Left hindlimb (tissue), 1 donor: Measurements from ENCODE around the gene OMA1.
"Not testable (repeated sequence)": the region's sequence is repeated elsewhere in the genome, so short reads cannot be mapped to it uniquely, and the experiment has no call there.

Experiments used
- DNase-seq: peaks from one replicate; pipeline ENCODE4 v3.0.0-alpha.2; 2018

The OMA1 gene

DNA sequence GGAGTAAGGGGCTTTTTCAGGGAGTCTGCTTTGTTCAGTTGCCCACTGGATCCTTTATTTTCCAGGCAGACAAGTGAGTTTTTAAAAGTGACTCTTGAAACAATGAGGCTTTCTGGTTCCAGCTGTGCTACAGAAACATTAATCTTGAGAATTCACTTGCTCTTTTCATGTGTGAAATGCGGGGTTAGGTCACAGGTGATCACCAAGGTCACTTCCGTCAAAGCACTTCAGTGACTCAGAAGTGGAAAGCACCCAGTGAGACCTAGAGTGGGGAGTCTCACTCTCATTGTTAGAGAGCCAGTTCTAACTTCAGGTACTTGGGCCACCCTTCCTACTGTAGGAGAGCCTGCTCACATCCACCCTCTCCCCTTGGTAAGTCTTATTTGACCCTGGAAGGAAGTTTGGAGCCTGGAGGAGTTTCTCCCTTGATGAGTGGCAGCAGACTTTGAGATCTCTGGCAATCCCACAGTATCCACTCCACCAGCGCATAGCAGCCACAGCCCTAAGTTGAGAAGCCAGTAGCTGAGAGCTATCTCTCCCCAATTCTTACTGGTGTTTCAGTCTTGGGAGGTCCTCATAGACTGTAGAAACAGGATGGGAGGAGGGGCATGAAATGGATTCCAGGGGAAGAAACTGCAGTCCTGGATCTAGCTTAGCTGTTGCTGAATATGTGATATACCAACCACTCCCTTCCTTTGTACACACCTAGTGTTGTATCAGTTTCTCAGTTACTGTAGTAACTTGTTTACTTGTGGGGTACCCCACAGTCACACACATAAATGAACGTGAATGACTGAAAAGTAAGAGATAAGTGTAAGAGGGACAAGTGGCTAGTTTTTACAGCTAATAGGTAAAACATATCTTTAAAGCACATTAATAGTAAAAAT, 27.4 kb upstream of the OMA1 start:
- DNase-seq = no peak

DNA sequence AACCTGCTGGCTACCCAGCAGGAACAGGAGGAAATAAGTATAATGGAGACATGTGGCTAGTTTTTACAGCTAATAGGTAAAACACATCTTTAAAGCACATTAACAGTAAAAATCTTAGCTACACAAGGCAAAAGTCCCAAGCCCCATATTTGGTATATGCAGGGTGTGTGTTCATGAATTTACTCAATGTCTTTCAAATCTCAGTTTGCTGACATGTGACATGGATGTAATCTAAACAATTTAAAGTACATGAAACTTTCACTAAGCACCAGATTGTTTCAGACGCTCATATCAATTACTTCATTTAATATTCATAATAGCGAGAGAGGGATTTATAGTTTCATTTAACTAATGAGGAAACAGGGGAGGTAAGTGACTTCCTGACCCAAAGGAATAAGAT, 26.6 kb upstream of the OMA1 start:
- no peak for DNase-seq

DNA sequence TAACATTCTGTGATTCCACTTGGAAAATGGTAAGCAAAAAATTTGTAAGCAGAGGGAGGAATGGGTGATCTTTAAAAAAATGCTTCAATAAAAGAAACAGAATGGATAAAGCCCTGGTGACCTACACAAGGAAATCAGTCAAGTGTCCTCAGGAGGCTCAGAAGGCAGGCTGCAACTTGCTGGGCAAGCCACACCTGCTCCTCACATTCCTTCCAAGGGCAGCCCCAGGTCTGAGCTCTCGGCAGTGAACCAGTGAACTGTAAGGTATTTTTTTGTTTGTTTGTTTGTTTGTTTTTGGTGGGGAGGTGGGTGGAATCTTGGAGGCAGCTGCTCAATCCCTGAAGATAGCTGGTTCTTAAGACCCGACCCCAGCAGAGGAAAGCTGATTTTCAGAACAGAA, 26.2 kb upstream of the OMA1 start:
- DNase-seq = no peak

DNA sequence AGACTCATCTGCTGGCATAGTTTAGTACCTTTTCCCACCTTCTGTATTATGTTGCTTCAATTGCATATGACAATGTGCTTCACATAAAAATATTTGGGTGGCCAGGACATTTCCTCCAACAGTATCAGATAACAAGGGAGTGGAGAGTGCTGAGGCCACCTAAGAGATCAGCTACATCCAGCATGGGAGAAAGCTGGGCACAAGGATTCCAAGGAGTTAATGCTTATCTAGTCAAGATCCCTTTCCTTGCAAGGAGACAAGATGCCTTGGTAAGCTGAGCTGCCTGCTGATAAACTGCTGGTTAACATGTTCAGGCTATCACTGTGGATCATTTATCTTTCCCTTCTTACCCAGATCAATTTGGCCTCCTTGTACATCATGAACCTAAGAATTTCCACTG, 25.1 kb upstream of the OMA1 start:
- DNase-seq = no peak

DNA sequence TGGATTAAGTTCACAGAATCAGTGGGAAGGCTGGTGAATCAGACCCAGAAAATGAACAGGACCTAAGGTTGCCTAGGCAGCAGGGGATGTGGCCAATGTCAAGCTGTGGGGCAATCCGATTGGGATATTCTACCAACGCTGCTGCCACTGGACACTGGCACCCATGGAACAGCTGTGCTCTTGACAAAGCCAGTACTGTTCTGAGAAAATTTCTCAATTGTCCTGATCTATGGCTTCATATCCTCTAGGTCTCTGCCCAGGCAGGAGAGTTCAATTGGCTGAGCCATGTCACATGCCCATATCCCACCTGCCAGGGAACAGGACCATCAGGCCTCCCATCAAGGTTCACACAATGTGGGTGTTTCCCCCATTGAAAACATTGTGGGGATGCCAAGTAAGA, 24.3 kb upstream of the OMA1 start:
- no peak for DNase-seq

DNA sequence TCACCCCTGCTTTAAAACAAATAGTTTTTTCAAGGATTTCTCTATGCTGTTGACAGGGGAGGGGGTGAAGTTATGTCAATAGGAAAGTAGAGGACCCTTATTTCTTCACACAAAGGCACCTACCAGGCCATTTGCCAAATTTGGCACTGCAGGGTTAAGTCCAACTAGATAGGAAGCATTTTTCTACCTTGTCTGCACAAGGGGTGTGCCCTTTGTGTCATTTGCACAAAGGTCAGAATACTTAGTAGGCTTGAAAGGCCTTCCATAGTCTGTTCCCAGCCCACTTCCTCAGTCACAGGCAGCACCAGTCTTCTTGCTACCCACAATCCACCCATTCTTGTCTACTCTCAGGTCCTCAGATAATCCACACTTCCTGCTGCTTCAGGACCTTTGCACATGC, 23.6 kb upstream of the OMA1 start:
- no peak for DNase-seq

DNA sequence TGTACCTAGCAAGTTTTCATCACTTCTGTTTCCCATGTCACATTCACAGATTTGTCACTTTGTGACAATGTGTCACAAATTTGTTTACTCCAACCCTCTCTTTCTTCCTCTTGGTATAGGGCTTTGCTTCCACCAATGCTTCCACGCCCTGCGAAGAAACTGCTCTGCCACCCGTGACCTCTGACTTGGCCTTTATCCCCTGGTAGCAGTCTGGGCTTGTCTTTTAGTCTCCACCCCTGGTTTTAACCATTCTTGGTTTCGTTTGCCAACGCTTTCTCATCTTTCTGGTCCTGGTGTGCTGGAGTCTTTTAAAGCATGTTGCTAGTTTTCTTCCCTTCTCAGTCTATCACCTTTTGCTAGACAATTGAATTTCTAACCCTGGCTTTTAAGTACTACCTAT, 22.4 kb upstream of the OMA1 start:
- DNase-seq = no peak

DNA sequence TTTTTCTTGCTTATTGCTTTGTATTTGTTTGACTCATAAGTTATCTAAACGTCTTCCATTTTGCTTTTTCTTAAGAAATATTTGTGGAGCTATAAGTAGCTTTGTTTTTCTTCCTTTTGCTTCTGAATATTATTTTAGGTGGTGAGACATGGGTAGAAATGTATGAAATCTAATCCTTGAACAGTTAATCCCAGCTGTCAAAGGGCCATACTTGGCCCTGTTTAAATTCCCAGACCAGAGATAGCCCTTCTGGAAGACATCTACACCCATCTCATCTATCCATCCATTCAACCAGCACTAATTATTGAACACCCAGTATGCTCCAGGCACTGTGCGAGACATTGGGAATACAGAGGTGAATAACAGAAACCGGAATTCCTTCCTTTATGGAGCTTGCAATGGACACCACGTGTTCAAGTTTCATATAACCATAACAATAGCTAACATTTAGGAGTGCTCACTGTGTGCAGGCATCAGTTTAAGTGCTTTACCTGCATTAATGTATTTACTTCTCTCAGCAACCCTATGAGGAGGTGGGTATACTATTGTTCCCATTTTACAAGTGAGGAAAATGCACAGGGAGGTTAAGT, 21.8 kb upstream of the OMA1 start:
- no peak for DNase-seq

DNA sequence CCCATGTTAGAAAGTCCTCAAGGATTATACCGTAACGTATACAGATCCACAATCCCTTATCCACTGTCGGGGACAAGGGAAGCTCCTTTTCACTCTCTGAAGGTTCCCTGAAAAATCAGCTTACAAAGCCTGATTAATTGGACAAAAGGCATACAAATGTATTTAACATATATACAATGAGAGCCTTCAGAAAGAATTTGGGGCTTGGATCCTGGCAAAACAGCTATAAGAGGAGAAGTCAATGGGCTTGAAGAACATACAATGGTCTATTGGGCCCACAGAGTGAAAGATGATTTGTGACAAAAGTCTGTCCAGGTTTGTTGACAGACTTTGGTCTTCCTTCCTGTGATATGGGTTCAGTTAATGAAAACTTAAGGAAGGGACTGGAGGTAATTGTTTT, 19.8 kb upstream of the OMA1 start:
- DNase-seq = no peak

DNA sequence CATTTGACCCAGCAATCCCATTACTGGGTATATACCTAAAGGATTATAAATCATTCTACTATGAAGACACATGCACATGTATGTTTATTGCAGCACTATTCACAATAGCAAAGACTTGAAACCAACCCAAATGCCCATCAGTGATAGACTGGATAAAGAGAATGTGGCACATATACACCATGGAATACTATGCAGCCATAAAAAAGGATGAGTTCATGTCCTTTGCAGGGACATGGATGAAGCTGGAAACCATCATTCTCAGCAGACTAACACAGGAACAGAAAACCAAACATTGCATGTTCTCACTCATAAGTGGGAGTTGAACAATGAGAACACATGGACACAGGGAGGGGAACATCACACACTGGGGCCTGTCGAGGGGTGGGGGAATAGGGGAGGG, 17.2 kb upstream of the OMA1 start:
- not testable (repeated sequence) for DNase-seq

DNA sequence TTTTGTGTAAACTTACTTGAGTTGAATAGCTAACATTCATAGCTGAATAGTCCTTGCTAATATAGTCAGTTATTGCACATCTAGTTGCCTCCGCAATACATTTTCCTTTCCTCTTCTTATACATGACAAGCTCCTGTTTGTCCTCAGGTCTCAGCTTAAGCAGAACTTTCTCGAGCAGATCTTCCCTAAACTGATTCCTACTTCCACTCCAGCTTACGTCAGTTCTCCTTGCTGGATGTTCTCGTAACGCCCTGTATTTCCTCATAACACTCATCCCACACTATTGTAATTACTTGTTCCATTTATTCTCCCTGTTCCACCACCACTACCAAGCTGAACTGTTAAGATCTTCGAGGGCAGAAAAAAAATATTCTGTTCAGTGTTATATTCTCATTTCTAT, 15.1 kb upstream of the OMA1 start:
- DNase-seq = no peak

DNA sequence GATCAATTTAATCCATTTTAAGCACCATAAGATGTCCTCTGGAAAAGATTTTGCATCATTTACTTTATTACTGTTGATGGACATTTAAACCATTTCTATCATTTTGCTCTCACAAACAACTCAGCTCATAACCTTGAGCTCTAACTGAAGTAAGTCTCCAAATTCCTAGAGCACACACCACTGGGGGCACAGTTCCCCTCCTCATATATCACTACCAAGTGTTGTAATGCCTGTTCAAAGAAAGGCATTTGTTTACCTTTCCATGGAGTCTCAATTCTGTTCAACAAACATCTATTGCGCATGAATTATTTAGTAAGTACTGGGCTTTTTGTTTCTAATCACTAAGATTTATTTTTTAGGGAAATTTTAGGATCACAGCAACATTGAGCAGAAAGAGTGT, 8.9 kb upstream of the OMA1 start:
- no peak for DNase-seq

DNA sequence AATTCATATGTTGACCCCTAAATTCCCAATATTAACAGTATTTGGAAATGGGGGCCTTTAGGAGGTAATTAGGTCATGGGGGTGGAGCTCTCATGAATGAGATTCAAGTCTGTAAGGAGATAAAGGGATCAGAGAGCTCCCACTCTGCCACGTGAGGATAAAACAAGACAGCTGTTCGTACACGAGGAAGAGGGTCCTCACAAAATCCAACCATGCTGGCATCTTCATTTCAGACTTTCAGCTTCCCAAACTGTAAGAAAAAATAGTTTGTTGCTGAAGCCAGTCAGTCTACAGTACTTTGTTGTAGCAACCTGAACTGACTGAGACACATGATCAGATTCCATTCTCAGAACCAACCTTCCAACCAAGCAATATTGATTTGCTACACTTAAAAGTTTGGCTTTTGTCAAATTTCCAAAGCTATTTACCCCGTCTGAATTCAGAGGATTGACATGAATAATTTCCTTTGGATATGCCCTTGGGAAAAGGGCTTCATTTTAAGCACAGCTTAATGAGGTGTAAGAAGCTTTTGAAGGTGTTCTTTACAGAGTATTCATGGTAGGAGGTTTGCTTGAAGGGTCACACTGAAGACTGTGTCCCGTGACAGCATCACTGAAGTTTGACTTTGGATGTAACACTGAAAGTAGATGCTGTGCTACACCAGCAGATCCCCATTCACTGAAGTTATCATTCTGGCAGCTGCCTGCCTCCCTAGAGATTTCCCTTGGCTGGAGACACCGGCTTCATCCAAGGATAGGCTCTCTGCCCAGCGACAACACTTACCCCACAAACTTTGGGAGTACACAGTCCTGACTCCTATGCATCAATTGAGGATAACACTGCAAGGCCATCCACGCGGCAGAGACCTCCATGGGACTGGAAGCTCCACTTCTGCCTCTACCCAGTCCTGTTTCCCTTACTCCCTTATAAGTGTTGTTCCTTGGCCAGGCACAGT, 4.9 kb upstream of the OMA1 start:
- DNase-seq = no peak

DNA sequence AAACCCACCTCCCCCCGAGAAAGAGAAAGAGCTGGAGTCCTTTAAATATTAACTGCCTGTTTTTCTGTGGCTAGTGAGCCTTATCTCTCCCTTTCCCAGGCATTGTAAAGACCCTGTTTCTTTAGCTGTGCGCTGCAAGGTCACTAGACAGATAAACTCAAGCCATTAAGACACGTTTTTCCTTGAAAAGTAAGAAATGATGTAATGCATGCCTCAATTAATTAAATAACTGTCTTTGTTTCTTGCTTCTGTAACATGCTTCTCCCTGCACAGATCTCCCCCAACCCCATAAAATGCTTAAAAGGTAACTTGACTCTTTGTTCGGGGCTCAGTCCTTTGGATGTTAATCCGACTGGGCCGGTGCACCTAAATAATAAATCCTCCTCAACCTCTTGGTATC, 2.8 kb upstream of the OMA1 start:
- not testable (repeated sequence) for DNase-seq

DNA sequence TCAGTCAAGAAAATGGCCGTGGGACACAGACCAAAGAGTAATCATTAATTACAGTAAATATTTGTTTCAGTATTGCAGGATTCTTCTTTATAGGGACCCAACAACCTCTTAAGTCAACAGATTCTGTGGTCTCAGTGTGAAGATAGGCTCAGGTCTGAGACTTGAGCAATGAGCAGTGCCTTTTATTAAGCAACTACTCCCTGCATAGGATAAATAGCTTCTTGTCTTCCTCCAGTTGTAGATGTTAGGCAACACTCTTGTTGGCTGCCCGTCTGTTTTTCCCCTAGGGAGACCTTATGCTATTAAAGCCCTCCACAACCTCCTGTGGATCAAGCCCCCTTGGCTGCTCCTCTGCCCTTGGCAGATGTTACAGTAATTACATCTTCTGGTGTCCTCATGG, 1.8 kb upstream of the OMA1 start:
- DNase-seq = no peak

DNA sequence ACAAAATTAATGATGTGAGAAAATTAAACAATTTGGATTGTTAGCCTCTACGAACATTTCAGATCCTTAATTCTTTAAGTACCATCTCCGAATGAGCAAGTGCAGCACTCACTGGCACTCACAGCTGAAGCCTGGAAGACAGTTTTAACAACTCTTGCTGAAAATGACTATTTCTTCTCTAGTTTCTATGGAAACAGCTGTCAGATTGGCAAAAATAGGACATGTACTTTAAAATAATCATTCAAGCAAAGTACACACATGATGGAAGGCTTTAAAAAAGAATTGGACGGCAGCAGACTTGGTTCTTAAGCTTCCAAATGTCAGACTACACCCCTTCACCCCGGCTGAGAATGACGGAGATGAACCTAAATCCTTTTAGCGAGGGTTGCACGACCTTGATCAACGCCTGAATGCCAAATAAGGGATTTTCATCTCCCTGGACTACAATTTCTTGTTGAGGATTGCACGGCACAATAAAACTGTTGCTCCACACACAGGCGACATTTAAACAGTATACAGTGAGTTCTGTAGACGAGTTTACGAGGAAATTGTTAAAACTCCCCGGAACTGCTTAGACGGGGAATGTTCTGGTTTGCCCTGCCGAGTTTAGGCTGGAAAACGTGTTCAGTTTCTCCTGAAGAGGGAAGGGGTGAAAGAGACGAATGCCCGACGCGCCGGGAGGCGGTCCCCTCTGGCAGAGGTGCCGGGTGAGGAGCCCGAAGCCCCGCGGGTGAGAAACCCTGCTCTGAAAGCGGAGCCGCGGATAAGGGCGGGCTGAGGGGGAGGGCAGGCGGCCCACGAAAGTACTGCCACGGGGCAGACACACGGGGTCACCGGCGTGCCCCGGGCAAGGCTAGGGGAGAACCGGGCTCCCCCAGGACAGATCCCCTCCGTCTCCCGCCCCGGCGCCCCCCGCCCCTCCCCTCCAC, 671 bp downstream of the OMA1 start:
- DNase-seq = peak; percentile 90

DNA sequence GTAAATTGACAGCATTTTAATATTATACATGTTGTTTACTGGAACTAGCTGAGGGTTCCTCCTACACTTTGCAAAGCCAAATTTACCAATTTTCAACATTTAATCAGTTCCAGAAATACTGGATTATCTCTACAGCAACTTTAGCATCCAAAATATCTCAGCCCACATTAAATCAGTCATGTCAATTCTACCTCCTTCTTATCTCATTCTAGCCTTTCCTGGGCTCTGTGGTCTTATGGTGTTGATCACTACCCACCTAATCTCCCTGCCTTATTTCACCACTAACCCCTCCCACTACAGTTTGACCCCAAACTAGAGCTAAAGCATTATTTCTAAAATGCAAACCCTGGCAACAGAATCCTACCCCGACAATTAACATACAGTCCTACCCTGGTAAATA, 3.3 kb downstream of the OMA1 start:
- DNase-seq = no peak

DNA sequence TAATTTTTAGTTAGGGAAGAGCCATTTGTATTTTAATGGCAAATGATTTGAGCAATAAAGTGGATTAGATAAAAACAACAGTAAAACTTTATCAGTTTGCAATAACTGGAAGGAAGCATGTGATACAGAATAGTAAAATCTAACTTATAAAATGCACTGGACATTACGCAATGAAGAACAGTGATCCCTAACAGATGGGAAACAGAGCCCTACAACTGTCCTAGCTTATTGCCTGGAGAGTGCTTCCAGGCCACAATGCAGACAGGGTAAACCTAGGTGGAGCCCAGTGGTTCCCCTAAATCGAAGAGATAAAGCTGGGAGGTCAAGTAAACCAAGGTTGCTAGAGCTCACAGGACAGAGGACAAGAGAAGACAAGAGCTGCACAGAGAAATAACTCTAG, 7.0 kb downstream of the OMA1 start:
- no peak for DNase-seq

DNA sequence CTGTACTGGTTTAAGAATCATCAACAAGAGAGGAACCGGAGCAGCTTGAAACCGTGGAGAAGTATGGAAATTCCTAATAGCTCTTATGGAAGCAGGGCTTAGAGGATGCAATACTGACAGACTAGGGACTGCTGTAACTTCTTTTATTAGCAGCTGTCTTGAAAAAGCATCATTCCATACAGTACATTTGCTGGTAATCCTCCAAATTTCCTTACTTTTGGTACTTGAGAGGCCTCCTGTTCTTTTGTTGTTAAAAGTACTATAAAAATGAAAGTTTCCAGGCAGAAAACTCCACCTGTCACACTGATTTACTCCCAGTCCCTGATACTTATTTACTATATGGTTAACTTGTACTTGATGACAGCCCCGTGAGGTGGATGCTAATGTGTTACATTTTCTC, 7.7 kb downstream of the OMA1 start:
- DNase-seq = no peak

DNA sequence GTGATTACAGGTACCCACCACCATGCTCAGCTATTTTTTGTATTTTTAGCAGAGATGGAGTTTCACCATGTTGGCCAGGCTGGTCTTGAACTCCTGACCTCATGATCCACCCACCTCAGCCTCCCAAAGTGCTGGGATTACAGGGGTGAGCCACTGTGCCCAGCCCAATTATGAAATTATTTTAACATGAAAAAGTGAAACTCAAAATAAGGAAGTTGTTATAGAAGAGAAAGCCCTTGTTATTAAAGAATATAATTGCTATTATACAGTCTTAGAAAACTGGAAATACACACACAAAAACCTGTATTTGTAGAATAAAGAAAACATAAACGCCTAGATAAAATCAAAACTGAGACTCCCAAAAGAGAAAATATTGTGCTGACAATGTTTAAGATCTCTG, 14.7 kb downstream of the OMA1 start:
- not testable (repeated sequence) for DNase-seq

DNA sequence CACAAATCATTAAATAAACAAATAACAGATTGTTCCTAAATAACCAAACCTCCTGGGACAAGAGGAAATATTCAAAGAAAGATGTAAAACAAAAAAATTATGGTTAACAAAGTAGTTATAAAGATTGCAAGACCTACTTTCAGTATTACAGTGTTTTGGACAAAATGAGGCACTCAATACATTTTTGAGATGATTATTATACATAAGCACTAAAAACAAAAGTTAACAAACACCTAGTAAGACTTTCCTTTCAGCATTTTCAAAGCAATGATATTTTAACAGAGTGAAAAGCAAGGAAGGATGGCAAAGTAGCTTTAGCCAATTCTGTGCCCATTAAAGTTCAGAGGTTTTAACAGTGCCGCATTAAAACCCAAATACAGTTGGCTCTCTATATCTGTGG, 17.2 kb downstream of the OMA1 start:
- no peak for DNase-seq

DNA sequence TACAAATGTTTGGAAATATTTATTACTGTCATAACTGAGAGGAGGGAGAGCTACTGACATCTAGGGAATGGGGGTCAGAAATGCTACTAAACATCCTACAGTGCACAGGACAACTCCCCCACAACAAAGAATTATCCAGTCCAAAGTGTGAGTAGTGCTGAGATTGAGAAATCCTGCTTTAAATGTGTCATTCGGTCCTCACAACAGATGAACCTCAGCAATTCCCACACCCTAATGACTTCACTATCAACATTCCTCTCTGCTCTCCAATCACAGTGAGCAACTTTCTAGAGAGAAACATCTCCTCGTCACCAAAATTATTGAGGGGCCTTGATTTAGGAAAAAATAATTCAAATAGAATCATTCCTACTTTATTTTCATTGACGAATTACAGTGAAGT, 18.0 kb downstream of the OMA1 start:
- DNase-seq = no peak
